Spleen (tissue), 11 donors: ENCODE results near the gene SRSF2. TPM values are rescaled to one million over a fixed set of nuclear protein-coding genes. Genes with fewer than 3 reads are reported as not detected.
"Not testable (repeated sequence)": the region's sequence is repeated elsewhere in the genome, so short reads cannot be mapped to it uniquely, and the experiment has no call there.

Source experiments
- DNase-seq: peaks from one replicate; pipeline ENCODE4 v3.0.0-alpha.2; 2020
- H3K27ac ChIP-seq, 8 donors: fragments of 200-600 bp; sonication (generic) in 7 of 8; 1 replicate in 4 of 8; 2 replicates in 4 of 8; pipeline versions ENCODE4 v1.5.0 to v1.8.0; 2016 to 2021; ENCODE audit warnings: inconsistent platforms in 4 of 8, mild to moderate bottlenecking in 4 of 8, moderate library complexity in 1 of 8
- H3K27me3 ChIP-seq, 7 donors: fragments of 200-600 bp; sonication (generic) in 6 of 7; replicated peaks in 1 of 7; 1 replicate in 4 of 7; 2 replicates in 3 of 7; pipeline versions ENCODE4 v1.5.0 to v1.8.0; 2016 to 2021; ENCODE audit warnings: inconsistent platforms in 3 of 7, mild to moderate bottlenecking in 1 of 7
- H3K36me3 ChIP-seq, 6 donors: fragments of 200-600 bp; sonication (generic) in 5 of 6; 1 replicate in 4 of 6; 2 replicates in 2 of 6; pipeline versions ENCODE4 v1.5.0 to v1.8.0; 2016 to 2021; ENCODE audit warnings: inconsistent platforms in 2 of 6
- H3K4me1 ChIP-seq, 6 donors: fragments of 200-600 bp; sonication (generic) in 5 of 6; 1 replicate in 3 of 6; 2 replicates in 3 of 6; pipeline versions ENCODE4 v1.5.0 to v1.8.0; 2016 to 2021; ENCODE audit warnings: inconsistent platforms in 3 of 6
- H3K4me3 ChIP-seq, 8 donors: fragments of 200-600 bp; sonication (generic) in 7 of 8; 1 replicate in 4 of 8; 2 replicates in 4 of 8; pipeline versions ENCODE4 v1.5.0 to v1.8.0; 2016 to 2021; ENCODE audit warnings: inconsistent platforms in 4 of 8, mild to moderate bottlenecking in 4 of 8, moderate library complexity in 2 of 8
- H3K9me3 ChIP-seq, 8 donors: fragments of 200-600 bp; sonication (generic) in 7 of 8; 1 replicate in 4 of 8; 2 replicates in 4 of 8; pipeline versions ENCODE4 v1.5.0 to v1.8.0; 2016 to 2021; ENCODE audit warnings: inconsistent platforms in 4 of 8
- CTCF ChIP-seq, 11 experiments: fragments of 200-600 bp in 7 of 11; fragments of 450-650 bp in 4 of 11; sonication (generic) in 4 of 11; IDR thresholded peaks in 8 of 11; conservative IDR thresholded peaks in 3 of 11; 1 replicate in 7 of 11; 2 replicates in 4 of 11; pipeline versions ENCODE4 v1.4.0 to v1.8.0; 2016 to 2021; ENCODE audit warnings: antibody characterized with exemption in 11 of 11, inconsistent platforms in 4 of 11, mild to moderate bottlenecking in 1 of 11
- POLR2A ChIP-seq, 3 donors: fragments of 450-650 bp; IDR thresholded peaks; one replicate each; pipeline ENCODE4 v1.5.1; 2017; ENCODE audit warnings: antibody characterized with exemption in 3 of 3, mild to moderate bottlenecking in 1 of 3
- POLR2AphosphoS5 ChIP-seq, 3 donors: sonication (generic); formaldehyde crosslinking; IDR thresholded peaks; one replicate each; pipeline ENCODE4 v1.5.1; 2017; ENCODE audit warnings: antibody characterized with exemption in 3 of 3
- WGBS, 5 donors: extraction: QIAGEN DNeasy Blood & Tissue Kit in 3 of 5; methylation state at CpG; one replicate each; pipeline versions ENCODE4 v1.1.5 to v1.1.7; 2013 to 2018; 5-methylcytosine and 5-hydroxymethylcytosine counted together
- intact Hi-C: fragments of 100-400 bp; cut with DNase I; formaldehyde crosslinking; loops from one replicate; pipeline ENCODE4 v1.15.0; 2023; ENCODE audit warnings: low total_unique reads
- polyA plus RNA-seq, 3 donors: library from polyadenylated mRNA; stranded (reverse); fragments of 200-250 nt; gene quantifications; one replicate each; pipeline ENCODE4 v1.2.1, GENCODE V29; 2013
- total RNA-seq, 7 donors: library from RNA; depleted of rRNA in 3 of 7; stranded (reverse); fragments of >200 nt in 3 of 7; fragmentation: NEBNext Ultra II Directional in 4 of 7; extraction: Animal tissue kit (Norgen Biotek cat#: 25700) in 4 of 7; gene quantifications; one replicate each; pipeline versions ENCODE4 v1.1.0 to v1.2.1, GENCODE V29; 2016 to 2021
- donor health status: healthy with polysubstance abuse.
- donor health status: DM: no; HTN: no; CAD: no; lungs with moderate emphysema.
- donor health status: DM: no; HTN: no; CAD: no.
- donor health status: Bipolar disorder and iron deficiency.
- donor health status: healthy.
- donor health status: DM: no; HTN: no; CAD: no.
- donor health status: DM: yes; HTN: yes; CAD: no.

SRSF2 gene
- total and polyA plus RNA-seq, 10 donors = 159 to 239 (median 196) TPM

DNA sequence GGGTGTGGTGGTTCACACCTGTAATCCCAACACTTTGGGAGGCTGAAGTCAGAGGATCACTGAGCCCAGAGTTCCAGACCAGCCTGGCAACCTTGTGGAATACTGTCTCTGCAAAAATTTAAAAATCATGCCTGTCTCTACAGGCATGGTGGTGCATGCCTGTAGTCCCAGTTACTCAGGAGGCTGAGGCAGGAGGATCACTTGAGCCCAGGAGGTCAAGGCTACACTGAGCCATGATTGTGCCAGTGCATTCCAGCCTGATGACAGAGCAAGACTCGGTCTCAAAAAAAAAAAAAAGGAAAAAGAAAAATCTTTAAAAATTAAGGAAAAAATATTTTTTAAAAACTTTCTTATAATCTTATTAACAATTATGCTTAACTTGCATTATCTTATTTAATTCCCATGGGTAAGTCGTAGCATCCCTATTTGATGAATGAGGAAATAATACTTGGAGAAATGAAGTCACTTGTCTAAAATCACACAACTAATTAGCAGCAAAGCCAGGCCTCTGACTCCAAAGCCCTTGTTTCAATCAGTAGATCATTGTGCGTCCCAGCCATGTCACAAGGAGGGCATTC, 14.4 kb upstream of the SRSF2 start:
- 88 to 95% (median 94%) methylated on average over 3 of the region's 3 CpGs for whole genome bisulfite sequencing, 5 donors
- peak overlapping the region in 3 of 8 donors; percentile 63 to 77 (median 68) for H3K27ac ChIP-seq
- intact Hi-C loops = no loop called here
- H3K4me1 ChIP-seq = peaks cover 0 to 39% (median 3%) of the 10 kb centered on the region in 6 donors
- no peaks in the 10 kb centered on the region for H3K27me3 ChIP-seq
- H3K36me3 ChIP-seq = peaks cover 0 to 96% (median 21%) of the 10 kb centered on the region in 6 donors
- TF ChIP-seq CTCF (IDR thresholded peaks at IDR 0.05 in 8 of 11, conservative IDR thresholded peaks at IDR 0.05 in 3 of 11) = no peak
- no peak overlapping the region for H3K4me3 ChIP-seq
- H3K9me3 ChIP-seq = no peaks in the 10 kb centered on the region
- DNase-seq = no peak

DNA sequence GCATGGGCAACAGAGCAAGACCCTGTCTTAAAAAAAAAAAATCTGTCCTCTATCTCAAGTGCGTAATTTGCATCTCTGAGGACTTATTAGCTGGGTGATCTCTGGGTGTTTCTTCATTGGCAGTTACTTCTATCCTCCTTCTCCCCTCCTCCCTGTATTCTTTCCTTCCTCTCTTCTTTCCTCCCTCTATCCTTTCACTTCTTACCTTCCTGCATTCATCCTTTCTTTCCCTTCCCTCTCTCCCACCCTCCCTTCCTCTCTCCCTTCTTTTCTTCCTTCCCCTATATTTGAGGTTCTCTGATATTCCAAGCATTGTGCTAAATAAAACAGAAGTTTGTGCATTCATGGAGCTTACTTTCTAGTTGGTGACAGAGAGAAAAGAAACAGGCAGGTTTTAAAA, 11.5 kb upstream of the SRSF2 start:
- Histone ChIP-seq H3K36me3 (peaks cover 0 to 98% (median 28%) of the 10 kb centered on the region in 6 donors), H3K27me3 (no peaks in the 10 kb centered on the region), H3K4me1 (peaks cover 0 to 38% (median 1%) of the 10 kb centered on the region in 6 donors), H3K4me3 (no peak overlapping the region), H3K9me3 (no peaks in the 10 kb centered on the region), H3K27ac (peak overlapping the region in 2 of 8 donors; percentile 27 to 41)
- TF ChIP-seq POLR2AphosphoS5 (IDR thresholded peaks at IDR 0.05) (no peak), CTCF (IDR thresholded peaks at IDR 0.05 in 8 of 11, conservative IDR thresholded peaks at IDR 0.05 in 3 of 11) (no peak), POLR2A (IDR thresholded peaks at IDR 0.05) (no peak)
- intact Hi-C loops = no loop called here
- no peak for DNase-seq
- WGBS, 5 donors = 90 to 100% (median 95%) methylated on average over 1 of the region's 1 CpG

DNA sequence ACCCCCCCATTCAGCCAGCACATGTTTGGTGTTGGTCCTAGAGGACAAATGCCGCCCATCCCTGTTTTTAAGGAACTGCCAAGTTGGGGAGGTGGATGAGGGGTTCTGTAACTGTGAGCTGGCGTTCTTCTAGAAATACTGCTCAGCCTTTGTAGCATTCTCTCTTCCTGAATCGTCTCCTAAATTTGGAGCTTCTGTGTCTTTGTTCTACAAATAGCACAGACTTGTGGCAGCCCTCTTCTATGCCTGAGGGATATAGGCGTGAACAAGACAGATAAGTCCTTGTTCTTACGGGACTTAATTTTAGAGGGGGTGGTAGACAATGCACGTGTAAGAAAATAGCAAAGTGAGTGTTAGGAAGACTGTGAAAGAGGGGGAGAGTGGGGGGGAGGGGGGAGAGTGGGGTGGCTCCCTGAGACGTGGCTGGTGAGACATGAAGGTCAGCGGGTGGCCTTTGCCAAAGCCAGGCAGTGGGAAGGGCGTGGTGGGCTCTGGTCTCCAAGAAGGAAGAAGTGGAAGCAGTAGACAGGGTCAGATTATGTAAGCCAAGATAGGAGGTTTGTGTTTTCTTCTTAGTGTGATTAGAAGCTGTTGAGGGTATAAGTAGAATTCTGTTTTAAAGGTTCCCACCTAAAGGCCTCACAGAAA, 10.7 kb upstream of the SRSF2 start:
- Histone ChIP-seq H3K27ac (peak overlapping the region in 3 of 8 donors; percentile 27 to 41 (median 35)), H3K27me3 (no peaks in the 10 kb centered on the region), H3K4me1 (peaks cover 0 to 30% (median 0%) of the 10 kb centered on the region in 6 donors), H3K9me3 (no peaks in the 10 kb centered on the region), H3K4me3 (no peak overlapping the region), H3K36me3 (peaks cover 0 to 98% (median 32%) of the 10 kb centered on the region in 6 donors)
- DNase-seq = no peak
- WGBS, 5 donors = 66 to 80% (median 80%) methylated on average over 9 of the region's 9 CpGs
- intact Hi-C loops = no loop called here
- no peak for TF ChIP-seq POLR2AphosphoS5 (IDR thresholded peaks at IDR 0.05)
- no peak for TF ChIP-seq POLR2A (IDR thresholded peaks at IDR 0.05)
- TF ChIP-seq CTCF (IDR thresholded peaks at IDR 0.05 in 8 of 11, conservative IDR thresholded peaks at IDR 0.05 in 3 of 11) = no peak

DNA sequence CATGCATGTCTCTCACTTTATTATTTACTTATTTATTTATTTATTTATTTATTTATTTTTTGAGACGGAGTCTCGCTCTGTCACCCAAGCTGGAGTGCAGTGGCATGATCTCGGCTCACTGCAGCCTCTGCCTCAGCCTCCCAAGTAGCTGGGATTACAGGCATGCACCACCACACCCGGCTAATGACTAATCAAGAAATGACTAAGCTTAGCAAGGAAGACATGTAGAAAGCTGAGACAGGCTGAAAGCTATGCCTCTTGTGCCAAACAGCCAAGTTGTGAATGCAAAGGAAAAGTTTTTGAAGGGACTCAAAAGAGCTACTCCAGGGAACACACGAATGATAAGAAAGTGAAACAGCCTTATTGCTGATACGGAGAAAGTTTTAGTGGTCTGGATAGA, 8.7 kb upstream of the SRSF2 start:
- H3K27me3 ChIP-seq, H3K4me3 ChIP-seq, H3K9me3 ChIP-seq, intact Hi-C loops, DNase-seq, H3K27ac ChIP-seq: not testable (repeated sequence)
- H3K4me1 ChIP-seq = peaks cover 0 to 17% (median 0%) of the 10 kb centered on the region in 6 donors
- 89 to 95% (median 94%) methylated on average over 6 of the region's 6 CpGs for WGBS, 5 donors
- H3K36me3 ChIP-seq = peaks cover 0 to 100% (median 48%) of the 10 kb centered on the region in 6 donors
